GM23248 (cell line): ENCODE measurements around the gene SETMAR.

Experiments
- EZH2 ChIP-seq: fragments of 200-600 bp; sonication (generic); IDR thresholded peaks from 2 replicates; pipeline ENCODE4 v1.6.1; 2018; ENCODE audit warnings: antibody characterized with exemption, mild to moderate bottlenecking; ENCODE audit not compliant: insufficient read depth, poor library complexity, severe bottlenecking
- EZH2phosphoT487 ChIP-seq: fragments of 200-600 bp; sonication (generic); IDR thresholded peaks from 2 replicates; pipeline ENCODE4 v1.6.1; 2018; ENCODE audit warnings: antibody characterized with exemption, moderate library complexity, mild to moderate bottlenecking, low read depth; ENCODE audit not compliant: insufficient read depth

DNA sequence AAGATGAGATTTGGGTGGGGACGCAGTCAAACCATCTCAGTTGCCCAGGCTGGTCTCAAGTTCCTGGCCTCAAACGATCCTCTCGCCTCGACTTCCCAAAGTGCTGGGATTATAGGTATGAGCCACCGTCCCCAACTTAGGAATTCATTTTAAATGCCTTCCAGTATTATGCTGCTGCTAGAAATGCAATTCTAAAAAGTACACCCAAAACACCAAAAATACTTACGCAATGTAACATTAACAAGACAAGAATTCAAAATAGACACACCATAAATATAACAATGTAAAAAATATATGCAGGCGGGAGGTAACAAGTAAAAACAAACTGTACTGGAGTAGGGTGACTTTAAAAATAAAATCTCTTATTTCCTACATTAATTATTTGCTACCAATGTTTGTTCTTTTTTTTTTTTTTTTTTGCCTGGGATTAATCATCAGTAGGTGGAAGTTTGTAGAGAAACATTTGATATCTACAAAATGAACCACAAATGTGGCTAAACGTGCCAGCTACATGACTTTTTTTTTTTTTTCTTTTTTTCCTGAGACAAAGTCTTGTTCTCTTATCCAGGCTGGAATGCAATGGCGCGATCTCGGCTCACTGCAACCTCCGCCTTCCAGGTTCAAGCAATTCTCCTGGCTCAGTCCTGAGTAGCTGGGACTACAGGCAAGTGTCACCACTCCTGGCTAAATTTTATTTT, 56.8 kb downstream of the SETMAR start:
- TF ChIP-seq EZH2 (no peak), EZH2phosphoT487 (no peak)
